CD4-positive, alpha-beta T cell treated with Interleukin-1 beta for 1 hour (primary cell): Measurements from ENCODE around the gene DAB2.
"Not testable (repeated sequence)": the region's sequence is repeated elsewhere in the genome, so short reads cannot be mapped to it uniquely, and the experiment has no call there.

Source experiments
- DNase-seq, 2 donors: peaks; one replicate each; pipeline ENCODE4 v3.0.0-alpha.2; 2020 to 2022

DAB2 gene

GRCh38 chr5:39417979-39418378 is 6.8 kb downstream of the DAB2 start:
- no peak for DNase-seq

- DNase-seq, result no peak
Measured at GRCh38 chr5:39415201-39415600, 9.6 kb downstream of the DAB2 start.

GRCh38 chr5:39414426-39414825 is 10.4 kb downstream of the DAB2 start:
- DNase-seq, result no peak

- DNase-seq, result no peak
Measured at GRCh38 chr5:39413771-39414170, 11.0 kb downstream of the DAB2 start.

- DNase-seq, result no peak
Measured at GRCh38 chr5:39412721-39413394, 11.9 kb downstream of the DAB2 start.

GRCh38 chr5:39411985-39412384 is 12.8 kb downstream of the DAB2 start:
- no peak for DNase-seq

- no peak for DNase-seq
Measured at GRCh38 chr5:39411061-39411460, 13.7 kb downstream of the DAB2 start.

GRCh38 chr5:39409033-39409432 is 15.7 kb downstream of the DAB2 start:
- no peak for DNase-seq

GRCh38 chr5:39405083-39405843 is 19.5 kb downstream of the DAB2 start:
- DNase-seq, result no peak

- DNase-seq, result not testable (repeated sequence)
Measured at GRCh38 chr5:39403761-39404160, 21.0 kb downstream of the DAB2 start.

- not testable (repeated sequence) for DNase-seq
Measured at GRCh38 chr5:39402140-39402539, 22.6 kb downstream of the DAB2 start.

GRCh38 chr5:39400713-39401578 is 23.8 kb downstream of the DAB2 start:
- DNase-seq, result no peak

GRCh38 chr5:39399135-39400036 is 25.4 kb downstream of the DAB2 start:
- peak; percentile 6 to 34 for DNase-seq

GRCh38 chr5:39396843-39397242 is 27.9 kb downstream of the DAB2 start:
- DNase-seq, result no peak

GRCh38 chr5:39395521-39395920 is 29.3 kb downstream of the DAB2 start:
- DNase-seq, result no peak

- no peak for DNase-seq
Measured at GRCh38 chr5:39394946-39395345, 29.8 kb downstream of the DAB2 start.

GRCh38 chr5:39390945-39391344 is 33.8 kb downstream of the DAB2 start:
- no peak for DNase-seq

GRCh38 chr5:39387293-39387692 is 37.5 kb downstream of the DAB2 start:
- no peak for DNase-seq

GRCh38 chr5:39384271-39384670 is 40.5 kb downstream of the DAB2 start:
- DNase-seq, result no peak

GRCh38 chr5:39381376-39381775 is 43.4 kb downstream of the DAB2 start:
- DNase-seq, result no peak

GRCh38 chr5:39379693-39380092 is 45.1 kb downstream of the DAB2 start:
- no peak for DNase-seq

GRCh38 chr5:39377613-39378012 is 47.2 kb downstream of the DAB2 start:
- no peak for DNase-seq
